Measurements from ENCODE around the gene FAM120A.

Gene FAM120A

GRCh38 chr9:93450945-93451815 lies at the start of gene FAM120A:
Gene FAM120A (plus strand): TSS chr9:93451685. CDS start chr9:93451916, 231 bp downstream.
- H3K4me3 ChIP-seq = peak within 1 kb of the TSS; percentile 77

GRCh38 chr9:93406371-93406770 lies 45.1 kb upstream of the FAM120A start:
- in situ Hi-C loops (cut with MboI; ENCODE audit: low sequenced_read_pairs) = no loop called here
- Histone ChIP-seq H3K4me1 (no peaks in the 10 kb centered on the region), H3K36me3 (replicated peaks) (no peaks in the 10 kb centered on the region), H3K9me3 (no peaks in the 10 kb centered on the region), H3K27me3 (ENCODE audit: low read depth) (peaks cover 2% of the 10 kb centered on the region), H3K4me3 (no peak overlapping the region)
- DNase-seq (ENCODE audit: low spot score in 2 of 2) = no peak

More at GRCh38 chr9:93450945-93451815, at the start of gene FAM120A:
- in situ Hi-C loops (cut with MboI; ENCODE audit: low sequenced_read_pairs) = no loop called here
- Histone ChIP-seq H3K27me3 (ENCODE audit: low read depth) (no peaks in the 10 kb centered on the region), H3K36me3 (replicated peaks) (peaks cover 63% of the 10 kb centered on the region), H3K4me1 (peaks cover 18% of the 10 kb centered on the region), H3K9me3 (no peaks in the 10 kb centered on the region)
- peak; percentile 77 to 78 for DNase-seq (ENCODE audit: low spot score in 2 of 2)

- peaks cover 11% of the 10 kb centered on the region; the same call in 1 of the 2 replicates for H3K4me1 ChIP-seq
- peaks cover 2% of the 10 kb centered on the region; the same call in 1 of the 2 replicates for H3K27me3 ChIP-seq (ENCODE audit: low read depth)
- H3K9me3 ChIP-seq = no peaks in the 10 kb centered on the region
- H3K4me3 ChIP-seq = no peak overlapping the region
- no peaks in the 10 kb centered on the region for H3K36me3 ChIP-seq (replicated peaks)
- DNase-seq (ENCODE audit: low spot score in 2 of 2) = no peak
- in situ Hi-C loops (cut with MboI; ENCODE audit: low sequenced_read_pairs) = no loop called here
Observed at GRCh38 chr9:93413530-93413929, 38.0 kb upstream of the FAM120A start.

- in situ Hi-C loops (cut with MboI; ENCODE audit: low sequenced_read_pairs) = no loop called here
- peaks cover 11% of the 10 kb centered on the region; the same call in 1 of the 2 replicates for H3K4me1 ChIP-seq
- H3K27me3 ChIP-seq (ENCODE audit: low read depth) = no peaks in the 10 kb centered on the region
- H3K9me3 ChIP-seq = no peaks in the 10 kb centered on the region
- peak in 1 of 2 experiments; percentile 85 for DNase-seq (ENCODE audit: low spot score in 2 of 2)
- no peaks in the 10 kb centered on the region for H3K36me3 ChIP-seq (replicated peaks)
- H3K4me3 ChIP-seq = no peak overlapping the region
Observed at GRCh38 chr9:93415176-93415690, 36.3 kb upstream of the FAM120A start.

GRCh38 chr9:93416530-93417235 lies 34.8 kb upstream of the FAM120A start:
- H3K27me3 ChIP-seq (ENCODE audit: low read depth) = no peaks in the 10 kb centered on the region
- no peaks in the 10 kb centered on the region for H3K36me3 ChIP-seq (replicated peaks)
- in situ Hi-C loops (cut with MboI; ENCODE audit: low sequenced_read_pairs) = no loop called here
- no peak for DNase-seq (ENCODE audit: low spot score in 2 of 2)
- H3K4me3 ChIP-seq = no peak overlapping the region
- no peaks in the 10 kb centered on the region for H3K9me3 ChIP-seq
- peaks cover 11% of the 10 kb centered on the region; the same call in 1 of the 2 replicates for H3K4me1 ChIP-seq

- in situ Hi-C loops (cut with MboI; ENCODE audit: low sequenced_read_pairs) = no loop called here
- Histone ChIP-seq H3K4me3 (no peak overlapping the region), H3K27me3 (ENCODE audit: low read depth) (no peaks in the 10 kb centered on the region), H3K36me3 (replicated peaks) (no peaks in the 10 kb centered on the region), H3K4me1 (peaks cover 11% of the 10 kb centered on the region; the same call in 1 of the 2 replicates), H3K9me3 (no peaks in the 10 kb centered on the region)
- no peak for DNase-seq (ENCODE audit: low spot score in 2 of 2)
Observed at GRCh38 chr9:93417538-93417937, 33.9 kb upstream of the FAM120A start.

GRCh38 chr9:93419023-93419422 lies 32.5 kb upstream of the FAM120A start:
- Histone ChIP-seq H3K4me3 (no peak overlapping the region), H3K9me3 (no peaks in the 10 kb centered on the region), H3K27me3 (ENCODE audit: low read depth) (no peaks in the 10 kb centered on the region), H3K36me3 (replicated peaks) (no peaks in the 10 kb centered on the region), H3K4me1 (peaks cover 11% of the 10 kb centered on the region; the same call in 1 of the 2 replicates)
- no peak for DNase-seq (ENCODE audit: low spot score in 2 of 2)
- in situ Hi-C loops (cut with MboI; ENCODE audit: low sequenced_read_pairs) = no loop called here

GRCh38 chr9:93422977-93423616 lies 28.4 kb upstream of the FAM120A start:
- Histone ChIP-seq H3K4me3 (no peak overlapping the region), H3K4me1 (no peaks in the 10 kb centered on the region), H3K27me3 (ENCODE audit: low read depth) (no peaks in the 10 kb centered on the region), H3K9me3 (no peaks in the 10 kb centered on the region; the same call in 1 of the 2 replicates), H3K36me3 (replicated peaks) (no peaks in the 10 kb centered on the region)
- in situ Hi-C loops (cut with MboI; ENCODE audit: low sequenced_read_pairs) = no loop called here
- DNase-seq (ENCODE audit: low spot score in 2 of 2) = no peak

GRCh38 chr9:93427655-93428379 lies 23.7 kb upstream of the FAM120A start:
- no peaks in the 10 kb centered on the region for H3K27me3 ChIP-seq (ENCODE audit: low read depth)
- peak in 1 of 2 experiments; percentile 54 for DNase-seq (ENCODE audit: low spot score in 2 of 2)
- H3K4me1 ChIP-seq = no peaks in the 10 kb centered on the region
- no peaks in the 10 kb centered on the region for H3K36me3 ChIP-seq (replicated peaks)
- no peaks in the 10 kb centered on the region; the same call in 1 of the 2 replicates for H3K9me3 ChIP-seq
- no peak overlapping the region for H3K4me3 ChIP-seq
- in situ Hi-C loops (cut with MboI; ENCODE audit: low sequenced_read_pairs) = no loop called here

GRCh38 chr9:93431539-93432105 lies 19.9 kb upstream of the FAM120A start:
- no peak for DNase-seq (ENCODE audit: low spot score in 2 of 2)
- Histone ChIP-seq H3K9me3 (no peaks in the 10 kb centered on the region), H3K36me3 (replicated peaks) (no peaks in the 10 kb centered on the region), H3K27me3 (ENCODE audit: low read depth) (no peaks in the 10 kb centered on the region), H3K4me1 (no peaks in the 10 kb centered on the region), H3K4me3 (no peak overlapping the region)
- in situ Hi-C loops (cut with MboI; ENCODE audit: low sequenced_read_pairs) = no loop called here

- in situ Hi-C loops (cut with MboI; ENCODE audit: low sequenced_read_pairs) = no loop called here
- Histone ChIP-seq H3K4me1 (no peaks in the 10 kb centered on the region), H3K36me3 (replicated peaks) (no peaks in the 10 kb centered on the region), H3K27me3 (ENCODE audit: low read depth) (no peaks in the 10 kb centered on the region), H3K9me3 (no peaks in the 10 kb centered on the region), H3K4me3 (no peak overlapping the region)
- no peak for DNase-seq (ENCODE audit: low spot score in 2 of 2)
Observed at GRCh38 chr9:93432964-93433363, 18.5 kb upstream of the FAM120A start.

GRCh38 chr9:93434056-93434455 lies 17.4 kb upstream of the FAM120A start:
- H3K4me1 ChIP-seq = no peaks in the 10 kb centered on the region
- H3K4me3 ChIP-seq = no peak overlapping the region
- no peaks in the 10 kb centered on the region for H3K27me3 ChIP-seq (ENCODE audit: low read depth)
- H3K9me3 ChIP-seq = no peaks in the 10 kb centered on the region
- DNase-seq (ENCODE audit: low spot score in 2 of 2) = no peak
- in situ Hi-C loops (cut with MboI; ENCODE audit: low sequenced_read_pairs) = no loop called here
- H3K36me3 ChIP-seq (replicated peaks) = no peaks in the 10 kb centered on the region

- no peak overlapping the region for H3K4me3 ChIP-seq
- in situ Hi-C loops (cut with MboI; ENCODE audit: low sequenced_read_pairs) = no loop called here
- DNase-seq (ENCODE audit: low spot score in 2 of 2) = no peak
- H3K4me1 ChIP-seq = no peaks in the 10 kb centered on the region
- H3K27me3 ChIP-seq (ENCODE audit: low read depth) = no peaks in the 10 kb centered on the region
- H3K9me3 ChIP-seq = no peaks in the 10 kb centered on the region
- no peaks in the 10 kb centered on the region for H3K36me3 ChIP-seq (replicated peaks)
Observed at GRCh38 chr9:93435386-93435785, 16.1 kb upstream of the FAM120A start.
